Endodermal cell (in vitro differentiated cells): ENCODE measurements around the gene CEBPG. TPM values are rescaled to one million over a fixed set of nuclear protein-coding genes. Genes with fewer than 3 reads are reported as not detected.

Experiments
- DNase-seq: peaks from one replicate; pipeline ENCODE4 v3.0.0-alpha.2; 2017
- H3K27ac ChIP-seq: 2 replicates; pipeline ENCODE4 v1.5.1; 2013; ENCODE audit warnings: mild to moderate bottlenecking, low read depth, low read length, moderate library complexity
- H3K27me3 ChIP-seq: 2 replicates; pipeline ENCODE4 v1.6.1; 2013; ENCODE audit warnings: mild to moderate bottlenecking, low read length, moderate library complexity; ENCODE audit not compliant: insufficient read depth, control insufficient read depth, poor library complexity, severe bottlenecking
- H3K36me3 ChIP-seq: 2 replicates; pipeline ENCODE4 v1.7.0; 2013; ENCODE audit warnings: mild to moderate bottlenecking, low read length, moderate library complexity; ENCODE audit not compliant: control insufficient read depth, insufficient read depth
- H3K4me1 ChIP-seq: one replicate; pipeline ENCODE4 v1.7.0; 2013; ENCODE audit warnings: low read length; ENCODE audit not compliant: control insufficient read depth, insufficient read depth
- H3K4me3 ChIP-seq: 2 replicates; pipeline ENCODE4 v1.5.1; 2013; ENCODE audit warnings: mild to moderate bottlenecking, low read length, moderate library complexity
- H3K9ac ChIP-seq: 2 replicates; pipeline ENCODE4 v1.6.1; 2013; ENCODE audit warnings: mild to moderate bottlenecking, low read length, moderate library complexity; ENCODE audit not compliant: poor library complexity, severe bottlenecking; ENCODE audit errors: extremely low read depth
- H3K9me3 ChIP-seq: 2 replicates; pipeline ENCODE4 v1.6.1; 2013; ENCODE audit warnings: mild to moderate bottlenecking, low read length, moderate library complexity; ENCODE audit not compliant: control insufficient read depth
- H3K27ac Mint-ChIP-seq: 2 replicates; pipeline ENCODE4 v1.8.0; 2020; ENCODE audit warnings: mixed read lengths
- H3K27me3 Mint-ChIP-seq: 2 replicates; pipeline ENCODE4 v1.8.0; 2021; ENCODE audit warnings: mild to moderate bottlenecking, mixed read lengths; ENCODE audit not compliant: insufficient read depth
- H3K36me3 Mint-ChIP-seq: 2 replicates; pipeline ENCODE4 v1.8.0; 2020; ENCODE audit warnings: low read depth, mixed read lengths
- H3K4me1 Mint-ChIP-seq: 2 replicates; pipeline ENCODE4 v1.8.0; 2020; ENCODE audit warnings: mixed read lengths
- H3K4me3 Mint-ChIP-seq: 2 replicates; pipeline ENCODE4 v1.8.0; 2020; ENCODE audit warnings: mild to moderate bottlenecking, moderate library complexity, mixed read lengths
- H3K9me3 Mint-ChIP-seq: 2 replicates; pipeline ENCODE4 v1.8.0; 2020; ENCODE audit warnings: mild to moderate bottlenecking, mixed read lengths
- CTCF ChIP-seq: fragments of 200-600 bp; sonication (generic); conservative IDR thresholded peaks from 2 replicates; pipeline ENCODE4 v1.5.0; 2021; ENCODE audit warnings: antibody characterized with exemption, mild to moderate bottlenecking
- WGBS, 2 experiments: methylation state at CpG; one replicate each; pipeline versions ENCODE4 v1.1.5 to v1.1.7; 2013; ENCODE audit warnings: missing lambda C conversion rate in 2 of 2, mixed read lengths in 1 of 2; ENCODE audit not compliant: insufficient coverage in 1 of 2, insufficient read length in 1 of 2; 5-methylcytosine and 5-hydroxymethylcytosine counted together
- total RNA-seq, 2 donors: library from RNA; stranded (reverse); fragmentation: NEBNext Ultra II Directional in 1 of 2; extraction: Animal tissue kit (Norgen Biotek cat#: 25700) in 1 of 2; gene quantifications; 2 replicates in 1 of 2; 3 replicates in 1 of 2; pipeline ENCODE4 v1.2.1, GENCODE V29; 2021

Gene CEBPG
- total RNA-seq, 2 donors from 2014 or later: 31.9 to 33.8 TPM

GRCh38 chr19:33393286-33394005, 19.9 kb downstream of the CEBPG start:
- H3K36me3 Mint-ChIP-seq: no peaks in the 10 kb centered on the region
- Histone ChIP-seq H3K4me3 (no peak overlapping the region), H3K9ac (no peak overlapping the region), H3K9me3 (no peaks in the 10 kb centered on the region), H3K4me1 (peaks cover 4% of the 10 kb centered on the region), H3K27ac (no peak overlapping the region), H3K27me3 (no peaks in the 10 kb centered on the region), H3K36me3 (no peaks in the 10 kb centered on the region)
- H3K9me3 Mint-ChIP-seq: no peaks in the 10 kb centered on the region
- H3K4me1 Mint-ChIP-seq: peaks cover 5% of the 10 kb centered on the region
- H3K4me3 Mint-ChIP-seq: no peak overlapping the region
- peak overlapping the region; percentile 56 for H3K27ac Mint-ChIP-seq
- WGBS, 2 experiments: 75 to 78% methylated on average over 11 to 21 of the region's 21 CpGs
- DNase-seq: peak; percentile 66
- no peak for TF ChIP-seq CTCF
- H3K27me3 Mint-ChIP-seq: no peaks in the 10 kb centered on the region

GRCh38 chr19:33394006-33394722, 20.7 kb downstream of the CEBPG start:
- Histone ChIP-seq H3K36me3 (no peaks in the 10 kb centered on the region), H3K4me1 (peaks cover 4% of the 10 kb centered on the region), H3K27ac (peak overlapping the region; percentile 24), H3K9ac (no peak overlapping the region), H3K27me3 (no peaks in the 10 kb centered on the region), H3K4me3 (no peak overlapping the region), H3K9me3 (no peaks in the 10 kb centered on the region)
- Mint-ChIP-seq H3K4me1 (peaks cover 5% of the 10 kb centered on the region), H3K9me3 (no peaks in the 10 kb centered on the region), H3K27me3 (no peaks in the 10 kb centered on the region), H3K36me3 (no peaks in the 10 kb centered on the region), H3K27ac (peak overlapping the region; percentile 56), H3K4me3 (no peak overlapping the region)
- TF ChIP-seq CTCF: no peak
- DNase-seq: no peak
- WGBS, 2 experiments: 91 to 92% methylated on average over 11 to 30 of the region's 30 CpGs

GRCh38 chr19:33394723-33395560, 21.4 kb downstream of the CEBPG start:
- Mint-ChIP-seq H3K27ac (no peak overlapping the region), H3K36me3 (no peaks in the 10 kb centered on the region), H3K4me1 (peaks cover 5% of the 10 kb centered on the region), H3K4me3 (no peak overlapping the region), H3K27me3 (no peaks in the 10 kb centered on the region), H3K9me3 (no peaks in the 10 kb centered on the region)
- no peak overlapping the region for H3K9ac ChIP-seq
- H3K27ac ChIP-seq: no peak overlapping the region
- no peaks in the 10 kb centered on the region for H3K36me3 ChIP-seq
- H3K9me3 ChIP-seq: no peaks in the 10 kb centered on the region
- no peak for DNase-seq
- no peak for TF ChIP-seq CTCF
- 92 to 95% methylated on average over 10 to 19 of the region's 19 CpGs for WGBS, 2 experiments
- no peak overlapping the region for H3K4me3 ChIP-seq
- H3K4me1 ChIP-seq: peaks cover 4% of the 10 kb centered on the region
- no peaks in the 10 kb centered on the region for H3K27me3 ChIP-seq
